A172 (cell line): ENCODE measurements around the gene ASF1A. TPM values are rescaled to one million over a fixed set of nuclear protein-coding genes. Genes with fewer than 3 reads are reported as not detected.

Experiments used
- DNase-seq: peaks from one replicate; pipeline ENCODE4 v3.0.0-alpha.2; 2015; ENCODE audit warnings: low spot score
- total RNA-seq: library from RNA; depleted of rRNA; stranded (reverse); fragments of >200 nt; shearing (Covaris generic); gene quantifications from 2 replicates; pipeline ENCODE4 v1.2.3, GENCODE V29; 2014

ASF1A gene
- total RNA-seq, 1 experiment from 2014 or later: 54.8 TPM

- DNase-seq: no peak
These were observed 12.3 kb upstream of the ASF1A start for GRCh38 chr6:118881440-118882313.

- no peak for DNase-seq
These were observed 11.5 kb upstream of the ASF1A start for GRCh38 chr6:118882314-118882905.

DNA sequence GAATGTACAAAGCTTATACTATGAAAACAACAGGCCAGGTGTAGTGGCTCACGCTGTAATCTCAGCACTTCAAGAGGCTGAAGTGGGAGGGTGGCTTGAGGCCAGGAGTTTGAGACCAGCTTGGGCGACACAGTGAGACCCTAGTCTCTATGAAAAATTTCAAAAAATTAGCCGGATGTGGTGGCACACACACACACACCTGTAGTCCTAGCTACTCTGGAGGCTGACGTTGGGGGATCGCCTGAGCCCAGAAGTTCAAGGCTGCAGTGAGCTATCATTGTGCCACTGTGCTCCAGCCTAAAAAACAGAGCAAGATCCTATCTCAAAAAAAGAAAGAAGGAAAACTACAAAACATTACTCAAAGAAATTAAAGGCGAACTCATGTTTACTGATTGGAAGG, 7.3 kb upstream of the ASF1A start:
- no peak for DNase-seq

DNA sequence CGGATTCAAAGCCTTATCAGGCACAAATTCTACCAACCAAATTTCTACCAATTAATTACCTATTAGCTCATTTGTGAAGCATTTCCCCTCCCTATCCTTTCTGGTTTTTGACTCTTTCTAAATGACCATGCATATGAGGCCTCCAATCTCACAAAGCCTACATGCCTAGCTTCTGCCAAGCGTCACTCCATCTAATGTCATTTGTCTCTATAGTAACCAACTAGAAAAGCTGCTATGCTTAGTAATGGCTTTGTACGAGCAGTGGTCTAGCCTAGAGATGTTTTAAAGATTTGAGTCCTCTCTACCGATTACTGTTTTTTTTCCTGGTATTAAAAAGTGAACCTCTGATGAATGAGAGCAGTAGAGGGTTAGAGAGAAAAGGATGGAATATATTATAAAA, 4.8 kb upstream of the ASF1A start:
- DNase-seq: no peak

- DNase-seq: no peak
These were observed 2.8 kb upstream of the ASF1A start for GRCh38 chr6:118890997-118891790.

- DNase-seq: no peak
These were observed 1.5 kb upstream of the ASF1A start for GRCh38 chr6:118892355-118892991.

DNA sequence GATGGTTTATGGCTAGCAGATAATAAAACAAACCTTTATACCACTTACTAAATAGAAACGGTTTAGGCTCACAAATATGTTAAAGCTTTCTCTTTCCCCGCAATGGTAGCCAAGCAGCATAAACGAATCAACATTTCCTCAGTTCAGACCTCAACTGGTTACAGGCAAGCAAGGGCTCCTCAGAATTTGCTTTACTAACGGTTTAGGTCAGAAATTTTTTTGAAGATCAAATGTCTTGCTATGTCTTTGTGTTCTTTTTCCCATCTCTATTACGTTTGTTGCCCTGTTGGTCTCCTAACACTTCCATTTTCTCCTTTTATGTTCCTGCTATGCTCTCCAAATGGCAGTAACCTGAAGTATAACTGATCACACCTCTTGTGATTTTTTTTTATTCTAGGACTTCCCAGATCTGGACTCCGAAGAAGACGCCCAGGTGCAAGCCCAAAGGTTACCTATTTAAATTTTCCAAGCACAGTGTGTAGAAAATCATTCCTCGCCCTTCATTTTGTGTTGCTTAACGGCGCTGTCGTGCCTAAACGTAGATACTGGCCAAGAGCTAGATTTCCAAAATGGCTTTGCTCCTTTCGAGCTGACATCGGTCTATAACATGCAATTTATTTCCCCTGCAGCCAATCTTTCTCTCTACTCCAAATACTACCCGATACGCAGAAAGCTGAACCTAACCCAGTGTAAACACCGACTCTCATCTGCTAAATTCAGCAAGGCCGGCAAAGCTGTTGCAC, 717 bp upstream of the ASF1A start:
- peak; percentile 51 for DNase-seq

DNA sequence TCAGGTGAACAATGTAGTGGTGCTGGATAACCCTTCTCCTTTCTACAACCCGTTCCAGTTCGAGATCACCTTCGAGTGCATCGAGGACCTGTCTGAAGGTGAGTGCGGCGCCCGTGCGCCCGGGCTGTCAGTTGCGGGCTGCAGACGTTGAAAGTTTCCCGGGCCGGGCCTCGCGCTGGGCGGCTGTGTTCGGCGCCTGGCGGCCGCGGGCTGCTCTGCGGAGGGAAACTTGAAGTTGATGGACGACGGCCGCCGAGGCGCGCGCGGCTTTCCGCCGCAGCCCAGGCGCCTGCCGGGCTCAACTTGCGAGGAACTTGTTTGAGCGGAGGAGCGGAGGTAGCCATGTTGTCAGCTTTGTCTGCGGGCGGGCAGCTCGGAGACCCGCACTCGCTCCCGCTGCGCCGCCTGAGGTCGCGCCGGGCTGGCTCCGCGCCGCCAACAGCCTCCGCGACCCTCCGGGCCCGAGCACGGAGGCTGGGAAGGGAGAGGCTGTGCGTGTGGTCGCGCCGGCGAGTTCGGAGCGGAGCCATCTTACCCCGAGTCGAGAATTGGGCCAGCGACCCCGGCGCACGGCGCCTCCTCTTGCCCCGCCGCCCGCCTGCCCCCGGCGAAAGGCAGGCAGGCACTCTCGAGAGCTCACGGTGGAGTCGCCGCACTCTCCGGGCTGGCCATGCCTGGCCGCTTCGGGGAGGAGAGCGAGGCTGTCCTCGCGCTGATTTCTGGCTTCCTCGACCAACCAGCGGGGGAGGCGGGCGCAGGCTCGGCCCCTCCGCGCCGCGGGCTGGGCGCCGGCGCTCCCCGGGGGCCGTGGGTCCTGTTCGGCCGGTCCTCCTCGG, 691 bp downstream of the ASF1A start:
- DNase-seq: no peak

- DNase-seq: no peak
These were observed 1.3 kb downstream of the ASF1A start for GRCh38 chr6:118895261-118895560.

DNA sequence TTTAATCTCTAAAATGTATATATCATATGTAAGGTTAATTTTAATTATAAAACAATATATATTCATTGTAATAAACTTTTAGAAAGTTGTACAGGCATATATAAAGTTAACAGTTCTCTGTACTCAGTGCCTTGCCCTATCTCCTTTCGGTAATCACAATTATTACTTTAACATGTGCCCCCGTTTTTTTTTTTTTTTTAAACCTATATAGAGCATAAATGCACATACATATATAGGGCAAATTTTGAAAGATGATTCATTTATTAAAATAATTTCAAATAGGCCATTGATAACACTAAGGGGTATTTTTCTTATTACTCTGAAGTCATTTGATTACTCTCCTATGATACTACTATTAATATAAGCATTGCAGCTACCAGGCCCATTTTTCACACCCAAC, 1.9 kb downstream of the ASF1A start:
- no peak for DNase-seq

- DNase-seq: peak; percentile 62
These were observed 2.6 kb downstream of the ASF1A start for GRCh38 chr6:118896339-118897136.

- no peak for DNase-seq
These were observed 3.4 kb downstream of the ASF1A start for GRCh38 chr6:118897386-118897785.

GRCh38 chr6:118899948-118900347, 6.0 kb downstream of the ASF1A start:
- DNase-seq: no peak

DNA sequence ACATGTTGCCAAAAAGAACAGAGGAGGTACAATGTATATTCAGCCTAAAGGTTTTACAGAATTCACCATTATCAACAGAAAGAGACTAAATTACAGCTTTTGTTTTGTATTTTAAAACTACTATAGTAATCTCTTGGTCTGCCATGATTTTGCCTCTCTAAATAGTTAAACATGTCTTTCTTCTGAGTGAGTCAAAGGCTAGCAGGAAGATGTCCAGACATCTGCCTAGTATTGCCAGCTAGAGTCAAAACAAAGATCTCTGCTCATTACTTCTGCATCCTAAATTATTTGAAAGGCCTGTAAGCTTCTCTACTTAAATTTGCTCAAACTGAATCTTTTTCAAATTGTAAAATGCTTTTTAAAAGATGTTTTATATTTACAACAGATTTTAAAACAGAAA, 8.8 kb downstream of the ASF1A start:
- no peak for DNase-seq

- DNase-seq: no peak
These were observed 9.2 kb downstream of the ASF1A start for GRCh38 chr6:118903138-118903537.

DNA sequence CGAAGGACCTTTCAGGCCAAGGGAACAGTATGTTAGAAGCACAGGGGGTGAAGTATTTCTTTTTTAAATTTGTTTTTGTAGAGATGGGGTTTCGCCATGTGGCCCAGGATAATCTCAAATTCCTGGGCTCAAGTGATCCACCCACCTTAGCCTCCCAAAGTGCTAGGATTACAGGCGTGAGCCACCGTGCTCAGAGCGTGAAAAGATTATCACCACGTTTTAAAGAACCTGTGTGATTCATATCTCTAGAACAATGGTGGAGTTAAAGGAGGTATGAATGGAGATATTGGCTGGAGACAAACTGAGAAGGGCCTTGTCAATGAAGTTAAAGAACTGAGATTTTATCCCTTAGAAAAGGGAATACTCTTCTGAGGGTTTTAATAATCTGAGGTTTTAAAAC, 9.7 kb downstream of the ASF1A start:
- no peak for DNase-seq

- DNase-seq: no peak
These were observed 11.1 kb downstream of the ASF1A start for GRCh38 chr6:118905084-118905483.

- no peak for DNase-seq
These were observed 11.9 kb downstream of the ASF1A start for GRCh38 chr6:118905851-118906250.

DNA sequence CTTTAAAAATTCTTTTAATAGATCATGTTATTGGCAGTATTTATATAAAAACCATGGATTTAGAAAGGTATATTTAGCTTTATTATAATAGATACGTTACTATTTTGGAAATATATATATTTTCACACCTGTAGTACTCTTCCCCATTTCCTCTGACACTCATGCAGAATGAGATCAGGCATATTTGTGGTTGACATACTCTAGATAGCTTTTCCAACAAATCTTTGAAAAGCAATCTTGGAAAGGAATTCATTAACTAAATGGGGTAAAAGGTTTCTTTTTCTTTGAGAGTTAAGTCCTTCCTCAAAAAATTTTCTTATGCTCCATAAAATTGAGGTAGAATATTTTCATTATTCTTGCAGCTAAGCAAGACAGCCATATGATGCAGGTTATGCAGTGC, 14.5 kb downstream of the ASF1A start:
- no peak for DNase-seq

DNA sequence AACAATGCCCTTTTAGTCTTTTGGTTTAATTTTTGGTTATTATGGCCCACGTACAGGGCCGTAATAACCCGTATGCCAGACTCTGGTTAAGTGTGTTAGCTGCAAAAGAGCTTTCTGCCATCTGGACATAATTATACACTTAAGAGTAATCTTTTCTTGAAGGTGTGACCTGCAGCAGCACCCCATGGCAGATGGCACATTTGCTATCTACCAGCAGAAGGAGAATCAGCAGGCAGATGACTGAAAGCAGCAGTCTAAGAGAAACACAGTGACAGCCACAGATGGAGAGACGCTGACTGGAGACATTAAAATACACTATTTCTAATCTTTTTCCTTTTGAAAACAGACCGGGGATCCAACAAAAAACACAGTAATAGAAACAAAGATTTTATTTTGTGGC, 18.7 kb downstream of the ASF1A start:
- no peak for DNase-seq
